NT2/D1 (cell line): ENCODE measurements around the gene LMBRD2.
"Not testable (repeated sequence)": the region's sequence is repeated elsewhere in the genome, so short reads cannot be mapped to it uniquely, and the experiment has no call there.

Source experiments
- DNase-seq: peaks from one replicate; pipeline ENCODE4 v3.0.0-alpha.2; 2011; ENCODE audit warnings: low read depth, low spot score
- H3K27me3 ChIP-seq: 2 replicates; pipeline ENCODE4 v1.6.0; 2011; ENCODE audit warnings: mild to moderate bottlenecking; ENCODE audit not compliant: insufficient read length, insufficient read depth
- H3K36me3 ChIP-seq: 2 replicates; pipeline ENCODE4 v1.6.1; 2011; ENCODE audit warnings: mild to moderate bottlenecking, low read length, mixed read lengths; ENCODE audit not compliant: insufficient read depth, insufficient read length
- H3K4me1 ChIP-seq: 2 replicates; pipeline ENCODE4 v1.5.1; 2011; ENCODE audit not compliant: insufficient read depth, insufficient read length
- H3K4me3 ChIP-seq: 2 replicates; pipeline ENCODE4 v1.5.1; 2011; ENCODE audit warnings: low read depth; ENCODE audit not compliant: insufficient read length
- H3K9ac ChIP-seq: 2 replicates; pipeline ENCODE4 v1.6.0; 2011; ENCODE audit warnings: low read depth; ENCODE audit not compliant: insufficient read length
- H3K9me3 ChIP-seq: 2 replicates; pipeline ENCODE4 v1.5.1; 2011; ENCODE audit warnings: mild to moderate bottlenecking, low read length; ENCODE audit not compliant: insufficient read depth
- SUZ12 ChIP-seq: IDR thresholded peaks from 2 replicates; pipeline ENCODE4 v1.6.1; 2011; ENCODE audit not compliant: insufficient read length, insufficient read depth; ENCODE audit errors: extremely low read depth
- YY1 ChIP-seq: IDR thresholded peaks from 2 replicates; pipeline ENCODE4 v1.6.1; 2011; ENCODE audit not compliant: insufficient read length, insufficient read depth
- ZNF274 ChIP-seq: IDR thresholded peaks from 2 replicates; pipeline ENCODE4 v1.6.1; 2011; ENCODE audit warnings: mild to moderate bottlenecking, low read depth, low read length

The LMBRD2 gene

GRCh38 chr5:36136581-36136980 lies 15.1 kb downstream of the LMBRD2 start:
- Histone ChIP-seq H3K4me3 (no peak overlapping the region), H3K9me3 (peaks cover 16% of the 10 kb centered on the region; the same call in 1 of the 2 replicates), H3K27me3 (no peaks in the 10 kb centered on the region), H3K36me3 (no peaks in the 10 kb centered on the region), H3K4me1 (no peaks in the 10 kb centered on the region), H3K9ac (no peak overlapping the region)
- TF ChIP-seq SUZ12 (no peak), YY1 (no peak), ZNF274 (no peak)
- no peak for DNase-seq

GRCh38 chr5:36135988-36136387 lies 15.7 kb downstream of the LMBRD2 start:
- no peak for DNase-seq
- no peak for TF ChIP-seq ZNF274
- no peak for TF ChIP-seq SUZ12
- TF ChIP-seq YY1 = no peak
- H3K4me1 ChIP-seq = no peaks in the 10 kb centered on the region
- no peaks in the 10 kb centered on the region for H3K27me3 ChIP-seq
- H3K9me3 ChIP-seq = peaks cover 16% of the 10 kb centered on the region; the same call in 1 of the 2 replicates
- H3K9ac ChIP-seq = no peak overlapping the region
- H3K36me3 ChIP-seq = no peaks in the 10 kb centered on the region
- no peak overlapping the region for H3K4me3 ChIP-seq

DNA sequence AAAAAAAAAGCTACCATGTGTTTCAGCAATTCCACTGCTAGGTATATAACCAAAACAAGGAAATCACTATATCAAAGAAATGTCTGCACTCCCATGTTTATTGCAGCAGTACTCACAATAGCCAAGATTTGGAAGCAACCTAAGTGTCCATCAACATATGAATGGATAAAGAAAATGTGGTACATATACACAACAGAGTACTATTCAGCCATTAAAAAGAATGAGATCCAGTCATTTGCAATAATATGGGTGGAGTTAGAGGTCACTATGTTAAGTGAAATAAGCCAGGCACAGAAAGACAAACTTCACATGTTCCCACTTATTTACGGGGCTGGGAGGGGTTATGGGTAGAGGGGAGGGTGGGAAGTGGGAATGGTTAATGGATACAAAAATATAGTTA lies 18.7 kb downstream of the LMBRD2 start:
- not testable (repeated sequence) for H3K27me3 ChIP-seq, DNase-seq, H3K9ac ChIP-seq, H3K4me1 ChIP-seq, H3K36me3 ChIP-seq, H3K9me3 ChIP-seq, H3K4me3 ChIP-seq

- not testable (repeated sequence) for H3K9me3 ChIP-seq, H3K27me3 ChIP-seq, H3K4me1 ChIP-seq, H3K4me3 ChIP-seq, H3K36me3 ChIP-seq, DNase-seq, H3K9ac ChIP-seq
Measured at GRCh38 chr5:36129666-36130065, 22.0 kb downstream of the LMBRD2 start.

GRCh38 chr5:36128795-36129194 lies 22.9 kb downstream of the LMBRD2 start:
- H3K9me3 ChIP-seq = no peaks in the 10 kb centered on the region; the same call in 1 of the 2 replicates
- H3K36me3 ChIP-seq = no peaks in the 10 kb centered on the region
- H3K27me3 ChIP-seq = no peaks in the 10 kb centered on the region
- TF ChIP-seq YY1 = no peak
- no peak for TF ChIP-seq SUZ12
- TF ChIP-seq ZNF274 = no peak
- no peaks in the 10 kb centered on the region for H3K4me1 ChIP-seq
- DNase-seq = no peak
- H3K4me3 ChIP-seq = no peak overlapping the region
- no peak overlapping the region for H3K9ac ChIP-seq

GRCh38 chr5:36125868-36126267 lies 25.8 kb downstream of the LMBRD2 start:
- no peak overlapping the region for H3K9ac ChIP-seq
- TF ChIP-seq SUZ12 (no peak), YY1 (no peak), ZNF274 (no peak)
- peaks cover 2% of the 10 kb centered on the region for H3K36me3 ChIP-seq
- H3K4me3 ChIP-seq = no peak overlapping the region
- H3K27me3 ChIP-seq = no peaks in the 10 kb centered on the region
- no peaks in the 10 kb centered on the region for H3K4me1 ChIP-seq
- no peak for DNase-seq
- H3K9me3 ChIP-seq = no peaks in the 10 kb centered on the region; the same call in 1 of the 2 replicates

DNA sequence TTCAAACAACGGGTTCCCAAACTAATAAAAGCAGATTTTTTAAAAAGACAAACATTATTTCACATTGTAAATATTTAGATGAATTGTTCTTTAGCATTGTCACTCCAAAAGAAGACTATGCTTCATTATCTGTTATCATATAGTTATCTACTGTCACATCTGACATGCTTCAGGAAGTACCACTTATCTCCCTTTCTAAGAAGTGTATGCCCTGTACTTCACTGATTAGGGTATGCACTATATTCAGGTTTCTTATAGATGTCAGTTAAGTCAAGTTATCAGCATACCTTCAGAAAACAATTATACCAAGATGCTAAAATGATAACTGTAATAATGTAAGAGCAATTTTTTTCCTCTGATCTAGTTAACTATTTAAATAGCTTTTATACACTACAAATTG lies 40.4 kb downstream of the LMBRD2 start:
- H3K9ac ChIP-seq = no peak overlapping the region
- H3K4me3 ChIP-seq = no peak overlapping the region
- H3K9me3 ChIP-seq = no peaks in the 10 kb centered on the region
- H3K36me3 ChIP-seq = peaks cover 11% of the 10 kb centered on the region
- TF ChIP-seq SUZ12 (no peak), YY1 (no peak), ZNF274 (no peak)
- H3K27me3 ChIP-seq = no peaks in the 10 kb centered on the region
- no peak for DNase-seq
- no peaks in the 10 kb centered on the region for H3K4me1 ChIP-seq

- Histone ChIP-seq H3K4me1 (no peaks in the 10 kb centered on the region), H3K4me3 (no peak overlapping the region), H3K27me3 (no peaks in the 10 kb centered on the region), H3K9ac (no peak overlapping the region), H3K9me3 (no peaks in the 10 kb centered on the region), H3K36me3 (peaks cover 11% of the 10 kb centered on the region)
- TF ChIP-seq SUZ12 (no peak), YY1 (no peak), ZNF274 (no peak)
- DNase-seq = no peak
Measured at GRCh38 chr5:36108758-36109460, 42.8 kb downstream of the LMBRD2 start.
